Activated CD8-positive, alpha-beta memory T cell treated with anti-CD3 and anti-CD28 coated beads, Interleukin-2, amount 50 U/mL, for 24 hours (primary cell): Measurements from ENCODE around the gene DLK1.

Source experiments
- DNase-seq: peaks from one replicate; pipeline ENCODE4 v3.0.0-alpha.2; 2020; ENCODE audit errors: extremely low read depth

DLK1 gene

GRCh38 chr14:100777366-100777817, 50.7 kb downstream of the DLK1 start:
- DNase-seq, result no peak

GRCh38 chr14:100777818-100778525, 51.3 kb downstream of the DLK1 start:
- DNase-seq, result no peak

GRCh38 chr14:100778526-100778882, 51.8 kb downstream of the DLK1 start:
- no peak for DNase-seq

- DNase-seq, result no peak
Observed at GRCh38 chr14:100778951-100779690, 52.4 kb downstream of the DLK1 start.

GRCh38 chr14:100779691-100780080, 53.0 kb downstream of the DLK1 start:
- DNase-seq, result no peak

- DNase-seq, result no peak
Observed at GRCh38 chr14:100780246-100780645, 53.6 kb downstream of the DLK1 start.

GRCh38 chr14:100780646-100781355, 54.1 kb downstream of the DLK1 start:
- no peak for DNase-seq

- DNase-seq, result no peak
Observed at GRCh38 chr14:100781952-100782351, 55.3 kb downstream of the DLK1 start.

GRCh38 chr14:100782516-100783320, 56.0 kb downstream of the DLK1 start:
- DNase-seq, result no peak

- DNase-seq, result no peak
Observed at GRCh38 chr14:100783630-100784370, 57.1 kb downstream of the DLK1 start.

- DNase-seq, result no peak
Observed at GRCh38 chr14:100784523-100785337, 58.0 kb downstream of the DLK1 start.

- DNase-seq, result no peak
Observed at GRCh38 chr14:100785338-100785615, 58.6 kb downstream of the DLK1 start.

GRCh38 chr14:100785626-100786025, 58.9 kb downstream of the DLK1 start:
- no peak for DNase-seq

- no peak for DNase-seq
Observed at GRCh38 chr14:100786131-100786530, 59.4 kb downstream of the DLK1 start.

GRCh38 chr14:100786576-100787219, 60.0 kb downstream of the DLK1 start:
- no peak for DNase-seq

GRCh38 chr14:100787659-100788058, 61.0 kb downstream of the DLK1 start:
- DNase-seq, result no peak
